GM12872 (cell line): ENCODE results near the gene TAMALIN.

ENCODE experiments used
- TF ChIP-seq, protein P1 (sequence below): IDR thresholded peaks from 3 replicates; pipeline ENCODE4 v1.5.1; 2011; ENCODE audit warnings: low read depth, mild to moderate bottlenecking, low read length, moderate library complexity; ENCODE audit not compliant: insufficient read depth

The TAMALIN gene

DNA sequence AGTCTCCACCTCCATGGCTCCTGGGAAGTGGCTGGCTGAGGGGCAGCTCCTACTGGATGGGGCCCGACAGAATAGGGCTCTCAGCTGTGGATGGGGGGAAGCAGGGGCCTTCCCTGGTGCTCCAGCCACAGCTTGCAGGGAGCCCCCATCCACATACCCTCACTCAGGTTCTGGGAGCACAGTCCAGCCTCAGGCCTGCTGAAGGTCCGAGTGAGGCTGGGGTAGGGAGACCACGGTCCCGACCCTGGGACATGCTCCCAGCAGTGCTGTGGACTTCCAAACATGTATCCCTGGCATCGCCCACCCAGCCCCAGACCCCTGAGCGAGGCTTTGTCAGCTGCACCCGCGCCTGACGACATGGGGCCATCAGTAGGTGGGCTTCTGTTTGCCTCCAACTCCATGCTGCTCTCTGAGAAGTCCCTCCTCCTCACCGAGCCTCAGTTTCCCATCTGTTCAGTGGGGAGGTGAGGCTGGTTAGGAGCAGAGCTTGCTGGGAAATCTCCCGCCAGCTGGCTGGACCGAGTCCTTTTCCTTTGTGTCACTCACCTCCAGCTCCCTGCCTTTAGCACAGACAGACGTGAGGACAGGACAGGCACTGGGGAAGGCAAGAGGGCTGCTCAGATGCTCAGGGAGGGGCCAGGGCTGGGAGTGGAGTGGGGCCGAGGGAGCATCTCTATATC, 53.9 kb downstream of the TAMALIN start:
- TF ChIP-seq, protein P1, sequence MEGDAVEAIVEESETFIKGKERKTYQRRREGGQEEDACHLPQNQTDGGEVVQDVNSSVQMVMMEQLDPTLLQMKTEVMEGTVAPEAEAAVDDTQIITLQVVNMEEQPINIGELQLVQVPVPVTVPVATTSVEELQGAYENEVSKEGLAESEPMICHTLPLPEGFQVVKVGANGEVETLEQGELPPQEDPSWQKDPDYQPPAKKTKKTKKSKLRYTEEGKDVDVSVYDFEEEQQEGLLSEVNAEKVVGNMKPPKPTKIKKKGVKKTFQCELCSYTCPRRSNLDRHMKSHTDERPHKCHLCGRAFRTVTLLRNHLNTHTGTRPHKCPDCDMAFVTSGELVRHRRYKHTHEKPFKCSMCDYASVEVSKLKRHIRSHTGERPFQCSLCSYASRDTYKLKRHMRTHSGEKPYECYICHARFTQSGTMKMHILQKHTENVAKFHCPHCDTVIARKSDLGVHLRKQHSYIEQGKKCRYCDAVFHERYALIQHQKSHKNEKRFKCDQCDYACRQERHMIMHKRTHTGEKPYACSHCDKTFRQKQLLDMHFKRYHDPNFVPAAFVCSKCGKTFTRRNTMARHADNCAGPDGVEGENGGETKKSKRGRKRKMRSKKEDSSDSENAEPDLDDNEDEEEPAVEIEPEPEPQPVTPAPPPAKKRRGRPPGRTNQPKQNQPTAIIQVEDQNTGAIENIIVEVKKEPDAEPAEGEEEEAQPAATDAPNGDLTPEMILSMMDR: no peak

GRCh38 chr12:52061470-52062166, 54.9 kb downstream of the TAMALIN start:
- TF ChIP-seq, protein P1: no peak

GRCh38 chr12:52062167-52063081, 55.7 kb downstream of the TAMALIN start:
- TF ChIP-seq, protein P1: no peak

DNA sequence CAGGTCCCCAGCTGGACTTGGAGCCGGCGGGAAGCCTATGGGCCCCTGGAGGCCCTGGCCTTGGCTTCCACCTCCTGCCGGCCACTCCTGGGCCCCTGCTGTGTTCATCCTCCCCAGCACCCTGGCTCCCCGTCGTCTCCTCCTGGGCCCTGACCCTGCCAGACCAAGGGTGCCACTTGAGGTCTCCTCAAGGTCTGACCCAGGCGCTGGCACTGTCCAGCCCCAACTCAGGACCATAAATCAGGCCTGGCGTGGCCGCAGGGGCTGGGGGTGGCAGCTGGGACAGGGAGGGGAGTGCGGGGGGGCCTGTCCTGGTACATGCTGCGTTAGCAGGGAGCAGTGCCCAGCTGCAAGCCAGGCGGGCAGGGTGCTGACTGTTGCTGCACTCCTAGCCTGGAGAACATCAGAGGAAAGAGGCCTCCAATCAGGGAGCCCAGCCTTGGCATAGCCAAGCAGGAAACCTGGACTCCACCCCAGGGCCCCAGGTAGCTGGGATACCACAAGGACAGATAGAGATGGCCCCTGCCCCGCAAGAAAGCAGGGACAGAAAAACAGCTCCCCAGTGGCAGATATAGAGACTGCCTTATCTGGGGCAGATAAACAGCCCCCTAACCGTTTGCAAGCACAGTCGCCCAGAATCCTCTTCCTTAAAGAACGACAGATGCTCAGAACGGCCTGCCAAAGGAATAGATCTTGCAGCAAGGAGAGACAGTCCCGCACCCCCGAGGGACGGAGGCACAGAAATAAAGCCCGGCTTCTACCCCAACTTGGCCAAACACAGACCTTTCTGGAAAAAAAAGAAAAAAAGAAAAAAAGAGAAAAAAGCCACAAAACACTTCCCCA, 56.6 kb downstream of the TAMALIN start:
- TF ChIP-seq, protein P1: no peak

DNA sequence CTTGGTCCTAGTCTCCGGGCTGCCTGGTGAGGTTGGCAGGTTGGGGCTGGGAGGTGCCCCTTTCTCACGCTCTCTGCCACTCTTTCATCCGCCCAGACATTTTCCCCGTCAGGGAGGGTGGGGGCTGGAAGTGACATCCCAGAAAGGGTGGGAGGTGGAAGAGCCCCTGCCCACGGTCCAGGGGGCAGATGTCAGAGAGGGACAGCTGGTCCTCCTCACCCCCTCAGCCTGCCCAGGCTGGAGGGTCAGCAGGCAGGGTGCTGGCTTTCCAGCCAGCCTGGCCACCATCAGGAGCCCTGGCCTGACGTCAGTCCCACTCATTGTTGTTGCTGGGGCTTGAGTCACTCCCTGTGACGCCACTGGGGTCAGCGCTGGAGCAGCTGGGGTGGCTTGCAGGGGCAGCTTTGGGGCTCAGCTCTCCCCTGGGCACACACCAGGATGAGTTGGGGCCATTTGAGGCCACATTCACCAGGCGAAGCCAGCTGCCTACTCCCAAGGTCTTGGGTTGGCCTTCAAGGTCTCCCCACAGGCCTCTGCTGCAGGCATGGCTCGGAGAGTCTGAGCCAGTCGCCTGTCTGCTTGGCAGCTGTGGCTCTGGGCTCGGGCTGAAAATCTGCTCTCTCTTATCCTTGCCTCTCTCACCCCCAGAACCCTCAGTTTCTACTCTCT, 57.4 kb downstream of the TAMALIN start:
- TF ChIP-seq, protein P1: no peak
